GM19324 (cell line): ENCODE measurements around the gene FAM168A.

ENCODE experiments used
- ATAC-seq: cut with Tn5 transposase; IDR thresholded peaks from one replicate; pipeline ENCODE4 v1.9.1; 2021; ENCODE audit warnings: mild to moderate bottlenecking, moderate library complexity; ENCODE audit not compliant: unreplicated experiment, low FRiP score

FAM168A gene

DNA sequence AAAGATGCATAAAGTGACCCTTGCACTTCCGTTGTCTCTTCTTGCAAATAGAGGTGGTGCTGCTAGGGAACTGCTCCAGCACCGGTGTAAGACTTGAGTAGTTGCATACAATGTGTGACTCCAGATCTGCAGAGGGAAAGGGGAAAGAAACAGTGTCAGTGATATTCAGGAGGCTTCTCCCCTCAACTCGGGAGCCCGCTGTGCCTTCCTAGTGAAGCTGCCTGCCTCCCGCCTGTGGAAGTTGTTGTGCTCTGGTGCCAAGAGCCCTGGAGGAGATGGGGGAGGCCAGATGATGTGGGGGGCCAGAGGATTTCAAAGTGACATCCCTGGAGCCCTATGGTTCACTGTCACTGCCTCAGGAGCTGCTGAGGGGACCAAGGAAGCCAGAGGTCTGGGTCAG, 191.3 kb downstream of the FAM168A start:
- no peak for ATAC-seq

DNA sequence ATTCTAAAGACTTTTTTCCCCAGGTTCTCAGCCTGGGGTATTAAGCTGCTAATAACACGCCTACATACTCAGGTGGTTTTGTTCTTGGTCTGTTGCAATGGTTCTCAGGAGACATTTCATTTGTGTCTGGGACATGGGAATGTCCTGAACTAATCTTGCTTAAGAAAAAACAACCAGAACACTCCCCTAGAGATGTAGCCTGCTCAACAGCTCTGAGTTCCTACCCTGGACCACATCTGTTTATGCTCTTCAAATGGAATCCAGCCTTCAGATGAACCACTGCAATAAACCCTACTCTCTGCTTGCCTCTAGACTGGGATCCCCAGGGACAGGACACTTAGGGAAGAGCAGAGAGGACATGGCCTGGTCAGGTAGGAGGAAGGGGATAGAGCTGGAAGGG, 191.8 kb downstream of the FAM168A start:
- ATAC-seq, result no peak

DNA sequence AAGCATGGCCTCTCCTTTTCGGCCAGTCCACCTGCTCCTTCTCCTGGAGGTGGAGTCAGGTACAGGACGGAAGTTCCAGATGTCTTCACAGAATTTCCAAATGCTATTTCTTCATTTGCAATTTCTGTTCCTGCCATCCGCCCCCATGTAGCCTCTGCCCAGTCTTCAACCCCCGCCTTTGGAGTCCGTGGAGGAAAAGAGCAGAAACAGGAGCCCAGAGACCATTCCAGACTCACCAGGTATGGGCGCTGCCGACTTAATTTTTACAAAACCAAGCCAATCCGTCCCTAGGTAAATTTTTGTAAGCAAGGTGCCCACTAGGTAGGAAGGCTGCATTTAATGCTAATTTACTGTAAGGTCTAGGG, 192.8 kb downstream of the FAM168A start:
- no peak for ATAC-seq

DNA sequence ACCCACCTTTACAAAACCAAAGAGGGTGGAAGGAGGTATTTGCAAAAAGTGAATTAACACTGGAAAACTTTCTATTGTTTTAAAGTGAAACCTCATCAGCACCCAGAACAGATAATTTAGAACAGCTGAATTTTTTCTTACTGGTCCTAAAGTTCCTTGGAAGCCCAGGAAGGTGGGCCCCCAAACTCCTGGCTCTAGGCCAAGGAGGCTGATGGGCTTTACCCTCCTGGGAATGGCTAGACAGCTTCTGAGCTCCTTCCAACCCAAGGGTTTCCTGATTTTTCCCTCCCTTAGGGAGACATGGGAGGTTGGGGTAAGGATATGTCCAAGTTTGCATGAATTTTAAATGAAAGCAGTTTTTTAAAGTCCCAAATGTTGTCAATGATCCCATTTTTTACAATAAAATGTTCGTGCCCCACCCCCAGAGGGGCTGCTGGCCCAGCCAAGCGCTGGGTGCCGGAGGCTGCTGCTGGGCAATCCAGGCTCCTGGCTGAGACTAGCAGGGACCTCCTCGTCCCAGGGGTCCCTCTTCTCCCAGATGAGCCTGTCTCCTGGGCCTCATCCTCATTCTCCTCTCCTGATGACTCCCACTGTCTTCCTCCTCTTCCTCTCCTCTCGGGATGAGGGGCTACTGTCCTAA, 193.3 kb downstream of the FAM168A start:
- ATAC-seq, result no peak

DNA sequence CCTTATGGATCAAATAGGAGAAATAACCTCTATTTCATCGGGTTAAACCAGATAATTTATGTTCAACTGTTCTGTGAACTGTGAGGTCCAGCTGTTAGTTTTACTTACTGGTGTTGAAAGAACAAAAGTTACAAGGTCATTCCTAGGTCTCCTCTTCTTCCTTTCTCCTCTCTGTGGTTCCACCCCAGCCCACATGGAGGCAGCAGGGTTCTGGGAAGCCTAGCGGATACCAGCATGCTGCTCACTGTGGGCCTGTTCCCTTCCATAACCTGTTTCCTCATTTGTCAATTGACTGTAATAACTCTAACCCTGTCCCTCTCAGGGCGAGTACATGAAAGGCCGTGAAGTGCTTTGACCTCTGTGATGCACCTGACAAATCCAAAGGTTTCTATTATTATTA, 193.9 kb downstream of the FAM168A start:
- no peak for ATAC-seq

DNA sequence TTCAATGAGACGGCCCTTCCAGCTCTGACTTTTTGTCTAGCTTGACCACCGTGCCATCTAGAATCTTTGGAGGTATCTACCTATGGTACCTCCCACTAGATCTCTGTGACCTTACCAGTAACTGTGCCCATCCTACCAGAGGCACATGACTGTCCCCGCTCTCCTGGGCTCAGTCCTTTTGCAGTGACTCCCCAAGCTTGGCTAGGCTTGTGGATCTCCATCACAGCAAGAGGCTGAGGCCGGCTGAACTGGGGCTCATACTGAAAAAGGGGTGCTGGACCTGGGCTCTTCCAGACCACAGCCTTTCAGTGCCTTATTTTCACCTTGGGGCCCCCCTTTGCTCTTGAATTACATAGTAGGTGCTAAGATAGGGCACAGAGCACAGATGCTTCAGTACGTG, 194.4 kb downstream of the FAM168A start:
- ATAC-seq, result no peak

DNA sequence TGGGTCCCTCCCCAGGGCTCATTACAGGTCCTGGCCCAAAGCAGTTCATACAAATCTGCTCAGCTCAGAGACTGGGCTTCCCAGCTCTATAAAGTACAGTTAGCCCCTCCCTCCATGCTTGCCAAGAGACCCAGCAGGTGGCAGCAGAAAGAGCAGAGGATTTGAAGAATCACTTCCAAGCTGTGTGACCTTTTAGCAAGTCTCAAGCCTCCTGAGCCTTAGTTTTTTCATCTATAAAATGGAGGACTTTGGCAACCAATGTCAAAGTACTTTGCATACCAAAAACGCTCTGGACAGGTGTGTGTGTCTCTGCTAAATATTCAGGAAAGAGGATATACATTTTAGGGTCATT, 195.1 kb downstream of the FAM168A start:
- no peak for ATAC-seq

DNA sequence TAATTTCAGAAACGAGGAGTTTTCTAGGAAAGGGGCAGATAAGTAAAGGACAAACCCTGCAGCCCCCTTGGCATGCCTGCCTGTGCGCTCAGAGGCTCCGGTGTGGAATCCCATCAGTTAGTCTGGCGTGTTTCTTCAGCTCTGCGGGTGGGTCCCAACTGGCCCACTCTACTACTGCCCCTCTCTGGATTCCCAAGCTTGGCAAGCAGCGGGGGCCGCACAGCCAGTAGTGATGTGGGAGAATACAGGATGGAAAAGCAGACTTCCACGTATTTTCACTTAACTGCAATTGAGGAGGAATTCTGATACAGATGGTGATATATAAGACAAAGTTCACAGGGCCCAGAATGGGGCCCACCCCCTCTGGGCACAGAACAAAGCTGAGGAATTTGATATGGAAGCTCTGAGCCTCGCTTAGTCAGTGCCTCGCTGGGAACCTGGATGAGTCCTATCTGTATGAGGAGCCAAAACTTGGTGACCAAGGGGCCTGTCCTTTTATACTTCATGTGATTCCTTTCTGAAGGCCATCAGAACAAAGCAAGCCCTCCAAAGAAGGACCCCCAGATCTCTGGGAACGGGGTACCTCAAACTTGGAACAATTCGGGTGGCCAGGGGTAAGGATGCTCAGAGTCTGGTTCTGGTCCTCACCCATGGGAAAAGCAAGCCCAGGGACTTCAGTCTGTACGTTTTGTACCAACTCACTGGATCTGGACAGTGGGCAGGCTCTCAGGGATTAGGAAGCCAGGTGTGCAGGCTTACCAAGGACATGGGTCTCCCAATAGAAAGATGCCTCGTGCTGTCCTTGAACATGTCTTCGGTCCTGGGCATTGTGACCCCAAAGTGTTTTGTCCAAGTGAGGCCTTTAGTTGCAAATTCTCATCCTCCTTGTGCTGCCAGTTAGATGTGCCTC, 195.7 kb downstream of the FAM168A start:
- ATAC-seq, result no peak

DNA sequence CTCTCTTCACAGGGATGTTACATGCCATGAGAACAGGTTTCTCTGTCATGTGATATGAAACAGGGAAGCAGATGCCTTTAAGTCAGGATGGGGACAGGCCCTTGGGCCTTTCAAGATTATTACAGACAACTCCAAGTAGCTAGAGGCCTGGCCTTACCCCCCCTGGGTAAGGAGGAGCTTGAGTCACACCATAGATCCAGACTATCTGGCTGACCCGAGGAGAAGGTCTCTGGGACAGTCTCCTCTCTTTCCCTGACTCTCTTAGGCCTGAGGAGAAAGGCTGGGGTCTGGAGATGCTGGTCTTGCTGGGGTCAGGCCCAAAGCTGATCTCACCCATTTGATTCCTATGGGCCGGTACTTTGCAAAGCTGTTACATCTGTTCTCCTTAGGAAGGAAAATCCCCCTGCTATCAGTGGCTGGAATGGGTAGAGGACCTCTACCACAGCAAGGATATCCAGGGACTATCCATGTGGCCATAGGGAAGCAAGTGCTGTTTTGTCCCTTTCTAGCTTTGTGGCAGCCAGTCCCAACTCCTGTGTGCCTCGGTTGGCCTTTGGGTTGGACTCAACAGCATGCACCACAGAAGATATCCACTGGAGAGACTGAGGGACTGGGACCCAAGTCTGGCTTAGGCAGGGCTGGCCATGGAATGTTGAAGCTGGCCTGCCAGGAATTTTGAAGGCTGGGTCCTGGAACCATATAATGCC, 196.5 kb downstream of the FAM168A start:
- no peak for ATAC-seq

DNA sequence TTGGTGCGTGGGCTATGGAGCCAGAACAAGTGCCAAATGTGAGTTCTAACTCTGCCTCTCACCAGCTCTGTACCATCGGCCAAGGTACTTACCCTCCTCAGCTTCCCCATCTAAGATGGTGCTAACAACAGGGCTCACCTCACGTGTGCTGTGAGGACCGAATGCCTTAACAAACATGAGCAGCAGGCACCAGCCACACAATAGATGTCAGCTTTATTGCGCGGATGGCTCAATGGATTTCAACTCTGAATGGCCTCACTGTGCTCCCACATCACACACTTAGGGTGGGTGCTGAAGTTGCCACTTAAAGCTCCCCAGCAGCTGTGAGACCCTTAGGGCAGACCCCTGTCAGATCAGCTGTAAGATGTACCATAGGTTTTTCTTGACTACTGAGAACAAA, 197.6 kb downstream of the FAM168A start:
- no peak for ATAC-seq

DNA sequence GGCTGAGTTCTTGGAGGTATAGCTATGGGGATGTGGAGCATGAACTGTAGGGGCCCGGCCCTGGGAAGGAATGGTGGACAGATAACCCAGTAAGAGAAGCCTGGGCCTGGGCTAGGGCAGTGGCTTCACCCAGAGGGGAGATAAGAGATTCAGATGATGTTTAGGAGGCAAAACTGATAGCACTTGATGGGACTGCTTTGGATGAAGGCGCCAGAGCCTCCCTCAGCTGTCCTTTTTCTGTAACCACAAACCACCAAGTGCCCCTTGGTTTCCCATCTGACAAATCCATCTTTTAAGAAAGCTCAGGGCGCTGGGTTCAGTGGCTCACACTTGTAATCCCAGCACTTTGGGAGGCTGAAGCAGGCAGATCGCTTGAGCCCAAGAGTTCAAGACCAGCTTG, 198.3 kb downstream of the FAM168A start:
- ATAC-seq, result no peak

DNA sequence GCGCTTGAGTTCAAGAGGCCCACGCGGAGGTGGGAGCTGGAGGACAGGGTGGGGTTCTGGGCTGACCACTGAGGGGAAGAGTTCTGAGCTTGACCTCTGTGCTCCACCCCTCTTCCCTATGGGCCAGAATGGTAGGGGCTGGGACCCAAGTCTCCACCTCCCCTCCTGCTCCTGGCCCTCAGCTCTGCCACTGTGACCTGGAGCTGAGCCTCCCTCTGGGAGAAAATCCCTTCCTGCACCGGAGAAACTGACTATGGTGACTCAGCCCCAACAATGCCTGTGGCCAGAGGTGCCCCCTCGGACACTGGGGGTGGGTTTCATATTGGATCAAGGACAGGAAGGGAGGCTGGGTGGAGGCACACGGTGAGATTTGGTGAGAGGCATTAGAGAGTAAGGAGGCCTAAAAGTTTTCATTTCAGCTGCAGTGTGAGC, 198.7 kb downstream of the FAM168A start:
- no peak for ATAC-seq

DNA sequence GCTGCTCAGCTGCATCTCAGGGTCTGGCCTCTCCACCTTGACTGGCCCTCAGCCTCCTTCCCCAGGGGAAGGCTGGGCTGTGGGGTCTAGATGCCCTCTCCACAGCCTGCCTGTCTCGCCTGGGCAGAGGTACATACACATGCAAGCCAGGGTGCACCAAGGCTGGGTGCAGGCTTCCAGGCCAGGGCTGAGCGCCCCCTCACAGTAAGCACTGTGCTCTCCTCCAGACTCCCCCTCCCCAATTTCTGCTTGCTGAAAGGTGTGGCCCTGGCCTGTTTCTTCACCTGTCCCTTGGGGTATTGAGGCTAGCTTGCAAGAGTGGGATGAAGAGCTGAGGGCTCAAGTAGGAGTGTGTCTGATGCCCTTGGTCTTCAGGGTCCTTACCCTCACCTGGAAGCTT, 199.2 kb downstream of the FAM168A start:
- ATAC-seq, result no peak

DNA sequence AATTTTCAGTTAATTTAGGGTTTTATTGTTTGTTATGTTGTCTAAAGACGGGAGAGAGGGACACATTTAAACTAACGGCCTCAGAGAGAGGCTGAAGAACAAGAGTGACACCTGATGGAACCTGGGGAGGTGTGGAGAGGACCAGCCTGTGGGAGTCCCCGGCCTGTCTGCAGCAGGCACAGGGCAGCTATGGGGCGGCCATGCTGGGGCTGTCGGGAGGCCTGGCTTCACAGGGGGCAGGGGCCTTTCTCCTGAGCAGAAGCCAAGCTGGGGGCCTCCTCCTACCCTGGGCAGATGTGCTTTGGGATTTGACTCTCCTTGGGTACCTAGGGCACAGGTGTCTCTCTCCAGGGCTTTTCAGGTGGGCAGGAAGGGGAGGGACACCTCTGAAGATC, 199.8 kb downstream of the FAM168A start:
- ATAC-seq, result no peak

DNA sequence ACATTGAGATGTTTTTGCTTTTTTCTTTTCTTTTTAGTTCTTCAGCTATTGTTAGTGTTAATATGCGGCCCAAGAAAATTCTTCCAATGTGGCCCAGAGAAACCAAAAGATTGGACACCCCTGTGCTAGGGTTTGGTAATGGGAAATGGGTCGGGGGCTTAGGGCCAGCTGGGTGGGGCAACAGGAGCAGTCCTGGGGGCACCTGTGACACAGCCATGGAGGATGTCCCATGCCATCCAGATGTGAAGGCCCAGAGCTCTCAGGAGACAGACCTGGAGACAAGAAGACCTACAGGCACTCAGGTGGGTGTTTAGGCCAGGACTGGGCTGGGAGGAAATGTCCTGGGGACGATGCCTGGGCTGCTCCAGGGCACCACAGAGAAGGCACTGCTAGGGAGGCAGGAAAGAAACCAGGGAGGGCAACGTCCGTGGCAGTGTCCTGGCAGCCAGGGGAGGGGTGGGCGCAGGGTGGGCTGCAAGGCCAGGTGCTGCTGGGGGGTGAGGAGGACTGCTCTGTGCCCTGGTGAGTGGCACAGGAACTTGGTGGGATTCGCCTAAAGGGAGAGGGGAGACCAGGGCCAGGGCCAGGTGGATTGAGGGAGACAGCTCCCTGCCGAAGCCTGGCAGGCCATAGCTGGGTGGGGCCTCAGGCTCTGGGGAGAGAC, 200.3 kb downstream of the FAM168A start:
- no peak for ATAC-seq

DNA sequence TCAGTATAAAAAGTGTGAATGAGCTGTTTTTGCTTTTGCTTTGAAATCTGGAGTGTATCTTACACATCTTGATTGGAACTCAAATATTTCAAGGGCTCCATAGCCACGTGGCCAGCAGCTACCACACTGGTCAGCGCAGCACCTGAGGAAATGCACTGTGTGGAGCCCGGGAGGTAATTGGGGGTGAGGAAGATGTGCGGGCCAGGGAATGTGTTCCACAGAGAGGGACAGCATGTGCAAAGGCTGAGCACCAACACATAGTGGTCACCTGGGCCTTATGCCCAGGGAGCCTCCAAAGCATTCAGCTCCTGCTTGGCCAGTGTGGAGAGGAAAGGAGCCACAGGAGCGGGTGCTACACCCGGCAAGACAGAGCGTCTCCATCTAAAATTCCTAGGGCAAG, 200.9 kb downstream of the FAM168A start:
- ATAC-seq, result no peak

DNA sequence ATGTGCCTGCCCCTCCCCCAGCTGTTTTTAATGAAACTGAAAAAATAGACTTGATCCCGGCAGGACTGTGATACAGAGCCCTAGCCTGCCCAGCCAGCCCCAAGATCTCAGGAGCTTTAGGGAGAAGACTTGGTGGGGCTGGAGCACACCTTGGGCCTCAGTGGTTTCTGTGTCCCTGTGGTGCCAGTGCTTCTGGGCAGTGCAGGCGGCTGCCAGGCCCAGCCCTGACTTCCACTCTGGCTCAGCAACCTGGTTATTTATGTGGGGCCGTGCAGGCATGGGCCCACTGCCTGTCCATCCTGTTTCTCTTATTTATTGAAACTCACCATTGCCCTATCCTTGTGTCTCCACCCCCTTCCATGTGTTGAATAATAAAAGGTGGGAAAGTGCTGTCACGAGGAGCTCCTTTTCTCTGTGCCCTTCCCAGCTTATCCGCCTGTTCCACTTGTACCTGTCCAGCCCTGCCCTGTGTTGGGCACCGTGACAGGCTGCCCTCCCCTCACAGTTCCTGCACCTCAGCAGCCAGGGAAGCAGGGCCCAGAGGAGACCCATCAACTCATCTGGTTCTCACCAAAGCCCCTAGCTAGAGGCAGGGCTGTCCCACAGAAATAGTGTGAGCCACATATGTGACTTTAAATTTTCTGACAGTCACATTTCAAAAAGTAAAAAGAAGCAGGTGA, 201.5 kb downstream of the FAM168A start:
- ATAC-seq, result no peak

DNA sequence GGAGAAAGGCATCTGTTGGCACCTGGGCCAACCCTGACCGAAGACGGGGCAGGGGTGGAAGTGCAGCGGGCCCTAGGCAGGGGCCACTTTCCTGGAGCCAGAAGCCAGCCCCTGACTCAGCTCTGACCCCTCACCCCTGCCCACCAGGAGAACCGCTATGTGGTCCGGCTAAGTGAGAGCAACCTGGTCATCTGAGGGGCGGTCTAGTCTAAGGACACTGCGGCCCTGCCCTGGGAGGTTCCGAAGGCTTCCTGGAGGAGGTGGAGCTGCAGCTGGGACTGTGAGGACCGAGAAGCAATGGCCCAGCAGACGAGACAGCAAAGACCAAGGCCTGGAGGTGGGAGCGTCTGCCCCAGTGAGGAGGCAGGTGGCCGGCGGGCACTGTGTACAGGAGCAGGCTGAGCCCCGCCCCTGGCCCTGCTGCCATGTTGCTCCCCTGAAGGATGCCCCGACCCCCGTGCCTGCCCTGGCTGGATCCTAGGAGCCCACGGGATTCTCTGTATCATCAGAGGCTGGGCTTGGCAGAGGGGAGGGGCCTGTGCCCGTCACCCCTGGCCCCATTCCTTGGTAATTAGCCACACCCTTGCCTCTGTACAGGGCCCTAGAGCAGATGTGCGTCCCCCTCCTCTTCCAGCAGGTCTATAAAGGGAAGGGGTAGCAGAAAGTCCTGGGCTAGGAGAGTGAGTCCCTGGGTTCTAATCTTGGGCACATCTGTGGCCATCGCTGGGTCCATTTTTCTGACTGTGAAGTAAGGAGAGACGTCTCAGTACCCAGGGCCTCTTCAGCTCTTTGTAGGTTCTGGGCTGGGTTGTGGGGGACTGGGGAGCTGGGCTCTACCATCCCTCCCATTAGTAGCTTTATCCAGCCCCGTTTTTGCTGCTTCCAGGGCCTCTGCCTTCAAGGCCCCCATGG, 202.4 kb downstream of the FAM168A start:
- no peak for ATAC-seq
